Sigmoid colon (tissue), 4 donors: ENCODE results near the gene KCNJ10.

Experiments
- EP300 ChIP-seq, 4 donors: sonication (generic); formaldehyde crosslinking; IDR thresholded peaks; one replicate each; pipeline ENCODE4 v1.6.1; 2017; ENCODE audit warnings: antibody characterized with exemption in 4 of 4
- POLR2A ChIP-seq, 2 donors: fragments of 450-650 bp; IDR thresholded peaks; one replicate each; pipeline ENCODE4 v1.6.1; 2016; ENCODE audit warnings: antibody characterized with exemption in 2 of 2, mild to moderate bottlenecking in 2 of 2, moderate library complexity in 2 of 2
- POLR2AphosphoS5 ChIP-seq, 4 donors: sonication (generic); formaldehyde crosslinking; IDR thresholded peaks; one replicate each; pipeline ENCODE4 v1.6.1; 2017; ENCODE audit warnings: antibody characterized with exemption in 4 of 4
- TF ChIP-seq, protein P1 (sequence below), 4 experiments: fragments of 450-650 bp in 3 of 4; fragments of 200-600 bp in 1 of 4; IDR thresholded peaks; one replicate each; pipeline ENCODE4 v1.5.1; 2016 to 2019; ENCODE audit warnings: antibody characterized with exemption in 4 of 4, mild to moderate bottlenecking in 3 of 4, moderate library complexity in 2 of 4

DNA sequence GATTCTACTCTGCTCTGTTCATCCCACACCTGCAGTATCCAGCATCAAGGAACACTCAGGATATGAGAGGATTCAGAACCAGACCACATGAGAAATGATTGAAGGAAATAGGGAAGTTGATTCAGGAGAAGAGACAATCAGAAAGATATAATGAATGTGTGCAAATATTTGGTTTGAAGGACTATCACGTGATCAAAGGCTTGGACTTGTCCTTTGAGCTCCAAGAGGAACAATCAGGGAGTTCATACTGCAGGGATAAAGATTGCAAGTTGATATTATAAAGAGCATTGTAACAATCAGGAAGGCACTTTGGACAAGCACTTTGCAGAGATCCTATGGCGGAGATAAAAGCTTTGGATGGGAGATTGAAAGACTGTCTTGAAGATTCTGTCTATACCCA, 24.3 kb downstream of the KCNJ10 start:
- TF ChIP-seq POLR2A (IDR thresholded peaks at IDR 0.05) (no peak), POLR2AphosphoS5 (IDR thresholded peaks at IDR 0.05) (no peak), EP300 (IDR thresholded peaks at IDR 0.05) (no peak)
- TF ChIP-seq, protein P1, sequence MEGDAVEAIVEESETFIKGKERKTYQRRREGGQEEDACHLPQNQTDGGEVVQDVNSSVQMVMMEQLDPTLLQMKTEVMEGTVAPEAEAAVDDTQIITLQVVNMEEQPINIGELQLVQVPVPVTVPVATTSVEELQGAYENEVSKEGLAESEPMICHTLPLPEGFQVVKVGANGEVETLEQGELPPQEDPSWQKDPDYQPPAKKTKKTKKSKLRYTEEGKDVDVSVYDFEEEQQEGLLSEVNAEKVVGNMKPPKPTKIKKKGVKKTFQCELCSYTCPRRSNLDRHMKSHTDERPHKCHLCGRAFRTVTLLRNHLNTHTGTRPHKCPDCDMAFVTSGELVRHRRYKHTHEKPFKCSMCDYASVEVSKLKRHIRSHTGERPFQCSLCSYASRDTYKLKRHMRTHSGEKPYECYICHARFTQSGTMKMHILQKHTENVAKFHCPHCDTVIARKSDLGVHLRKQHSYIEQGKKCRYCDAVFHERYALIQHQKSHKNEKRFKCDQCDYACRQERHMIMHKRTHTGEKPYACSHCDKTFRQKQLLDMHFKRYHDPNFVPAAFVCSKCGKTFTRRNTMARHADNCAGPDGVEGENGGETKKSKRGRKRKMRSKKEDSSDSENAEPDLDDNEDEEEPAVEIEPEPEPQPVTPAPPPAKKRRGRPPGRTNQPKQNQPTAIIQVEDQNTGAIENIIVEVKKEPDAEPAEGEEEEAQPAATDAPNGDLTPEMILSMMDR (IDR thresholded peaks at IDR 0.05) = no peak
